Activated CD4-positive, alpha-beta T cell treated with anti-CD3 and anti-CD28 coated beads, Interleukin-2, amount 10 ng/mL, durations not matched to agents 7 days and 5 days (primary cell): ENCODE data around the gene MAD2L1. TPM values are rescaled to one million over a fixed set of nuclear protein-coding genes. Genes with fewer than 3 reads are reported as not detected.
"Not testable (repeated sequence)": the region's sequence is repeated elsewhere in the genome, so short reads cannot be mapped to it uniquely, and the experiment has no call there.

ENCODE experiments used
- CTCF ChIA-PET: fragments of 350-600 bp; sonication (Branson Sonifier 250); formaldehyde crosslinking; loops from one replicate; lab custom pipeline; 2021; ENCODE audit warnings: antibody characterized with exemption; lab: Charles Lee
- POLR2A ChIA-PET: fragments of 350-600 bp; sonication (Branson Sonifier 250); formaldehyde crosslinking; loops from one replicate; lab custom pipeline; 2021; ENCODE audit warnings: antibody characterized with exemption; lab: Charles Lee
- DNase-seq: peaks from one replicate; pipeline ENCODE4 v3.0.0-alpha.2; 2020
- H3K27ac Mint-ChIP-seq: one replicate; pipeline ENCODE4 v1.8.0; 2021; ENCODE audit warnings: mild to moderate bottlenecking, moderate library complexity, mixed read lengths
- H3K27me3 Mint-ChIP-seq: one replicate; pipeline ENCODE4 v1.8.0; 2021; ENCODE audit warnings: mixed read lengths
- H3K36me3 Mint-ChIP-seq: one replicate; pipeline ENCODE4 v1.8.0; 2021; ENCODE audit warnings: low read depth, mixed read lengths
- H3K4me1 Mint-ChIP-seq: one replicate; pipeline ENCODE4 v1.8.0; 2021; ENCODE audit warnings: mixed read lengths
- H3K4me3 Mint-ChIP-seq: one replicate; pipeline ENCODE4 v1.8.0; 2021; ENCODE audit warnings: mild to moderate bottlenecking, moderate library complexity, mixed read lengths
- H3K9me3 Mint-ChIP-seq: one replicate; pipeline ENCODE4 v1.8.0; 2021; ENCODE audit warnings: mixed read lengths
- total RNA-seq, 2 experiments: library from RNA; stranded (reverse); gene quantifications; one replicate each; pipeline ENCODE4 v1.2.3, GENCODE V29; 2021

Gene MAD2L1
- 10 to 100 TPM; 51.9 to 60.5 TPM for total RNA-seq

DNA sequence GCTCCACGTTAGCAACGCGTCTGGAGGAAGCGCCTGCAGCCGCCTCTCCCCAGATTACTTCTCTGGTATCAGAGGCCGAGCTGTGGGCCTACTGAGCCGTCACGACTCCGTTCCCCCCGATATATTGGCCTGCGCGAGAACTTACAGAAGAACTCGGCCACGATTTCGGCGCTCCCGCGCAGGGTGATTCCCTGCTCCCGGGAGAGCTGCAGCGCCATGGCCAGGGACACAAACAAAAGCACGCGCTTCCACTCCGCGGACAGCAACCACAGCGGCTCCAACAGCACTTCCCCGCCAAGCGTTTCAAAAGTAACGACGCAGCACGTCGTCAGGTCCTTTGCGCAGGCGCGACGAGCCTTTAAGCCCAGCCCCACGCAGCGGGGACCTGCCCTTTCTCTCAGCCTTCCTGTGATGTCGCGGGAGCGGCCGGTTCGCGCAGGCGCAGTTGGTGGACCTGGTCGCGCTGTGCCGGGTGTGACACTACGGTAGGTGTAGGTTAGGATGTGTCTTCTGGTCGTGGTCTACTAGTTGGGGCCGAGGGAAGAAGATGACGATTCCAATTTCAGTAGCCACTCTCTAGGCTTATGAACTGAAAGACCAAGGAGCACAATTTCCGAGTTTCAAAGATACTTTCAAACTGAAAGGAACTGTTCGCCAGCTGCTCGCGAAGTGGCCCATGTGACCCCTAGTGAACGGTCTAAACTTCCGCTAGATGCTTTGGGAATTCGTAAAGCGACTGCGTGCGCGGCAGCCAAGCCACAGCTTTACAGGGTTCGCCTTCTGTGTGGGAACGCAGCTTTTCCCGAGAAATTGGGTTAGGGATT is at the start of gene MAD2L1:
TSS of gene MAD2L1 (minus strand) at position 332 of the 824 bp plus-strand sequence. CDS start at position 218, 114 bp downstream.
- peak; percentile 99 for DNase-seq
- H3K9me3 Mint-ChIP-seq: no peaks in the 10 kb centered on the region
- H3K27ac Mint-ChIP-seq: peak within 1 kb of the TSS; percentile 99
- CTCF ChIA-PET: interaction anchor here (0.6 kb wide), 1 partner anchor 24 kb away, joined by 4 read pairs; no protein-coding TSS in a partner anchor
- H3K36me3 Mint-ChIP-seq: peaks cover 38% of the 10 kb centered on the region
- H3K4me3 Mint-ChIP-seq: peak within 1 kb of the TSS; percentile 96
- no peaks in the 10 kb centered on the region for H3K27me3 Mint-ChIP-seq
- POLR2A ChIA-PET: interaction anchor here (0.6 to 0.8 kb wide), 2 partner anchors 438 to 1756 kb away, joined by 3 to 4 read pairs; partner anchors contain the start of gene PDE5A
- H3K4me1 Mint-ChIP-seq: peaks cover 64% of the 10 kb centered on the region

DNA sequence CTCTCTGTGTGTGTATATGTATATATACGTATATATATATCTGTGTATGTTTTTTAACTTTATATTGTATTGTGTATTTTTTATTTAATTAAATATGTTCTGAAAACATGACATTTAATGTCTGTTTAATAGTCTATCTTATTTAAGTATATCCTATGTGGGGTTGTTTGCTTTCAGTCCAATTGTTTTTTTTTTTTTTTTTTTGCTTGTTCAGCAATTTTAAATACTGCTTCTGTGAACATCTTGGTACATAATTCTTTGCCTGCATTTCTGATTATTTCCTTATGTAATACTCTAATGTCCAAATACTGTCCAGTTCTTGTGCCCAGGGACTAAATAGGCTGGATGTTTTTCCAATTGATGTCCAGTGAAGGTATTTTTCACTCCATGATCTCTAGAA is 45.1 kb upstream of the MAD2L1 start:
- H3K9me3 Mint-ChIP-seq: no peaks in the 10 kb centered on the region
- H3K36me3 Mint-ChIP-seq: no peaks in the 10 kb centered on the region
- no peaks in the 10 kb centered on the region for H3K27me3 Mint-ChIP-seq
- DNase-seq: no peak
- no peaks in the 10 kb centered on the region for H3K4me1 Mint-ChIP-seq
- no peak overlapping the region for H3K27ac Mint-ChIP-seq
- POLR2A ChIA-PET: no interaction called here
- no peak overlapping the region for H3K4me3 Mint-ChIP-seq
- CTCF ChIA-PET: no interaction called here

DNA sequence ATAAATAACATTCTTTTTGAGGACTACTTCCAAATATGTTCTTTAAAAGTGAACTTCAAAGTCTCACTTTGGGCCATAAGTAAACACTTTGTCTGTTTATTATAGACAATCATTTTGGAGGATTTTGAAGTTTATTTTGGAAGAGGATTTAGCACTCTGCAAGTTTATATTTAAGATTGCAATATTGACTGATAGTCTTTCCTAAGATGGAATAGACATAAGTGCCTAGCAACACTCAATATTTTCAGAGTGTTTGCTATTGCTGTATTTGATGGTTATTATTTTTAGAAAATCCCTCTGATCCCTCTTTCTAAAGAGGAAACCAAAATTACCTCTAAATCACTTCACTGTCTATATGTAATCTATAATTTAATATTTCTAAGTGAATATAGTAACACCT is 42.8 kb upstream of the MAD2L1 start:
- ChIA-PET CTCF (no interaction called here), POLR2A (no interaction called here)
- no peaks in the 10 kb centered on the region for H3K27me3 Mint-ChIP-seq
- no peaks in the 10 kb centered on the region for H3K4me1 Mint-ChIP-seq
- H3K4me3 Mint-ChIP-seq: no peak overlapping the region
- no peaks in the 10 kb centered on the region for H3K9me3 Mint-ChIP-seq
- no peak for DNase-seq
- H3K36me3 Mint-ChIP-seq: no peaks in the 10 kb centered on the region
- H3K27ac Mint-ChIP-seq: no peak overlapping the region

DNA sequence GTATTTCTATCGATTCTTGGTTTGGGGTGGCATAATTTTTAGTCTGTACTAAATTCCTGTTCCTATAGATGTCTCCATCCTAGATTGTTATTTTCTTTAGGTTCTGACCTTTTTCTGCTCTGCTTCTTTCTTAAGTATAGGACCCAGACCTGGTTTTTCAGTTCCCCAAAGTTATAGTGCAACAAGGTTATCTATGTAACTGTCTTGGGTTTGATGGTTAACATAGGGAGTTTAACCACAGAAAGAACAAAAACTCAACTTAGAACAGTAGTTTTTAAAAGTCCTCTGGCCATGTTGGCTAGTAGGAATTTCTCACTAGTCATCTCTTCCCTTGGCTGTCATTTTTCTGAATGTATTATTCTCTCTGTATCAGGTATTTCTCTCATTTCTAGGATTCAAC is 38.8 kb upstream of the MAD2L1 start:
- Mint-ChIP-seq H3K9me3 (no peaks in the 10 kb centered on the region), H3K27me3 (peaks cover 2% of the 10 kb centered on the region), H3K36me3 (no peaks in the 10 kb centered on the region), H3K4me3 (no peak overlapping the region), H3K4me1 (no peaks in the 10 kb centered on the region), H3K27ac (no peak overlapping the region)
- POLR2A ChIA-PET: no interaction called here
- CTCF ChIA-PET: no interaction called here
- no peak for DNase-seq

DNA sequence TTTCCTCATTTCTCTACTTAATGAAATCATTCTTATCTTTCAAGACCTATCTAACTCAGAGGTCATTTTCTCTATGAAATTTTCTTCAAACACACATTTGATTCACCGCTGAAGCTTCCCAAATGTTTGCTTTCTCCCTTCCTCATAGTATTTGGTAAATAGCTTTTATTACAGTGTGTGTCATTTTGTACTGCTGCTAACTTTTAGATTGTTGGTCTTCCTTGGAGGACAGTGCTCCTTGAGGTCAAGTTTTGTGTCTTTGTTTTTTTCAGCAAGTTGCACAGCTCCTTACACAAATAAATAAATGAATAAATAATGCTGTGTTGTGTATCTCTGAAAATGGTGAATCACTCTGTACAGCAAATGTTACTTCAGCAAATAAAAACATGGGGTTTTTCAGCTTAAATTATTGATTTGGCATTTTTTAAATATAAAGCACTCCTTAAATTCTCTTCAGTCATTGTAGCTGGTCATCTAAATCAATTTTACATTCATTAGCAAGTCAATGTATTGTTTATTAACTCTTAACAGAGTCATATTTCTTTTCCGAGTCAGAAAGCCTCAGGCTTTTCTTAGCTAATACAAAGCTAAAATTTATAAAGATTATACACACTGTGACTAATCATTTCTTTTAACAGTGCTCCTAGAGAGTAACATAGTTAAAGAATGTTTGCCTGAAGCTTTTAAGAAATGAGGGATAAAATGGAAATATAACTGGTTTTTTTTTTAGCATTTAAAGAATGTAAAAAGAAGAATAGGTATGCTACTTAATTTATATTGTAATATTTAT is 30.1 kb upstream of the MAD2L1 start:
- H3K27me3 Mint-ChIP-seq: peaks cover 2% of the 10 kb centered on the region
- POLR2A ChIA-PET: no interaction called here
- no peak overlapping the region for H3K27ac Mint-ChIP-seq
- H3K36me3 Mint-ChIP-seq: no peaks in the 10 kb centered on the region
- no peaks in the 10 kb centered on the region for H3K9me3 Mint-ChIP-seq
- CTCF ChIA-PET: interaction anchor here (0.5 kb wide), 1 partner anchor 1036 kb away, joined by 3 read pairs; no protein-coding TSS in a partner anchor
- DNase-seq: no peak
- peaks cover 4% of the 10 kb centered on the region for H3K4me1 Mint-ChIP-seq
- no peak overlapping the region for H3K4me3 Mint-ChIP-seq

DNA sequence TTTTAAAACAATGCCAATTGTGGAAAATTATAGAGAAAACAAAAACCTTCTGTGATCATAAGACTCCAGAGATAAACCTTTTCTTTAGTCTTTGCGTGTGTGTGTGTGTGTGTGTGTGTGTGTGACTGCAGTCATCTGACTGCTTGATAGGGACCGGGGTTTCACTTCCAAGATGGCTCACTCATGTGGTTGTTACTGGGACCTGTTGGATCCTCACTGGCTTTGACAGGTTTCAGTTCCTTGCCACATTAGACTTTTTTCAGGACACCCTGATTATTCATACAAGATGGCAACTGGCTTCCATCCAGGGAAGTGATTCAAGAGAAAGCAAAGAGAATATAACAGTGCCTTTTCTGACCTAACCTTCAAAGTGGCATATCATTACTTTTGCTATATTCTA is 21.9 kb upstream of the MAD2L1 start:
- no peak overlapping the region for H3K4me3 Mint-ChIP-seq
- peaks cover 11% of the 10 kb centered on the region for H3K4me1 Mint-ChIP-seq
- peaks cover 3% of the 10 kb centered on the region for H3K9me3 Mint-ChIP-seq
- POLR2A ChIA-PET: no interaction called here
- no peak overlapping the region for H3K27ac Mint-ChIP-seq
- H3K27me3 Mint-ChIP-seq: peaks cover 9% of the 10 kb centered on the region
- no peak for DNase-seq
- H3K36me3 Mint-ChIP-seq: no peaks in the 10 kb centered on the region
- CTCF ChIA-PET: no interaction called here

DNA sequence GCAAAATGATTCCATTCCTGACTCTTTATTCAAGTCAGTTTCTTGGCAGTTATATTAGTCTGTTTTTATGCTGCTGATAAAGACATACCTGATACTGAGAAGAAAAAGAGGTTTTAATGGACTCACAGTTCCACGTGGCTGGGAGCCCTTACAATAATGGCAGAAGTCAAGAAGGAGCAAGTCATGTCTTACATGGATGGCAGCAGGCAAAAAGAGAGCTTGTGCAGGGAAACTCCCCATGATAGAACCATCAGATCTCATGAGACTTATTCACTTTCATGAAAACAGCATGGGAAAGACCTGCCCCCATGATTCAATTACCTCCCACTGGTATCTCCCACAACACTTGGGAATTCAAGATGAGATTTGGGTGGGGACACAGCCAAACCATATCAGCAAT is 21.4 kb upstream of the MAD2L1 start:
- POLR2A ChIA-PET, H3K4me3 Mint-ChIP-seq, H3K27ac Mint-ChIP-seq, DNase-seq, H3K9me3 Mint-ChIP-seq, CTCF ChIA-PET, H3K36me3 Mint-ChIP-seq, H3K27me3 Mint-ChIP-seq: not testable (repeated sequence)
- H3K4me1 Mint-ChIP-seq: peaks cover 11% of the 10 kb centered on the region

DNA sequence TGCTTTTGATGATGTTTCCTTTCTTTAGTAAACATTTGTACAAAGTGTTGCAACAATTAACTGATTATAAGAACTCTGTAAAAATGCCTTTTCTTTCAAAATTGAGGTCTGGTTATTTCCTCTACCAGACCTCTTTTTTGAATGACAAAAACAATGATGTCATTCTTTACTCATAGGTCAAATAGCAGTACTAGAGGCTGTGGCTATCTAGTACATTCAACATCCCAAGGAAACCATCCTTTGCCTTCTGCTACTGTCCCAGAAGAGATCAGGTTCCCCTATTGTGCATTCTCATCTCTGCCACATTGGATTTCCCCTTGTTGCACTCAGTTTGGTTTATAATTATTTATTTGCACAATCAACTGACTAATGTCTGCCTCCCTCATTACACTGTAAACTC is 19.1 kb upstream of the MAD2L1 start:
- Mint-ChIP-seq H3K27me3 (peaks cover 13% of the 10 kb centered on the region), H3K4me1 (no peaks in the 10 kb centered on the region), H3K36me3 (no peaks in the 10 kb centered on the region), H3K9me3 (peaks cover 3% of the 10 kb centered on the region), H3K27ac (no peak overlapping the region), H3K4me3 (no peak overlapping the region)
- POLR2A ChIA-PET: no interaction called here
- DNase-seq: no peak
- CTCF ChIA-PET: no interaction called here

DNA sequence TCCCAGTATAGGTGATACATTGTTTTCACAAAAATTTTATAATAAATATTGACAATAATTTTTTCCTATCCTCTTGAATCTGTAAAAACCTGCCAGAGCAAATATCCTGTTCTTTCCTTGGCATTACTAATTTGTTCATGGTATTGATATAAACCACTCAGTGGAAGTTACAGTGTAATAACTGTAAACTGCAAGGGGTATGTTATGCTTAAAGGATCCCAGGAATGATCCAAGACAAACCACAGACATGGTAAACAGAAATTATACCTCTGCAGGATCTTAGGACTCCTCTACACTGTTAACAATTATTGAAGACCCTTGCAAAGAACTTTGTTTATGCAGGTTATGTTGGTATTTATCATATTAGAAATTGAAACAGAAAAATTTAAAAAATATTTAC is 17.7 kb upstream of the MAD2L1 start:
- Mint-ChIP-seq H3K27ac (no peak overlapping the region), H3K27me3 (peaks cover 13% of the 10 kb centered on the region), H3K36me3 (no peaks in the 10 kb centered on the region), H3K4me1 (no peaks in the 10 kb centered on the region), H3K4me3 (no peak overlapping the region), H3K9me3 (peaks cover 3% of the 10 kb centered on the region)
- ChIA-PET POLR2A (no interaction called here), CTCF (no interaction called here)
- no peak for DNase-seq

DNA sequence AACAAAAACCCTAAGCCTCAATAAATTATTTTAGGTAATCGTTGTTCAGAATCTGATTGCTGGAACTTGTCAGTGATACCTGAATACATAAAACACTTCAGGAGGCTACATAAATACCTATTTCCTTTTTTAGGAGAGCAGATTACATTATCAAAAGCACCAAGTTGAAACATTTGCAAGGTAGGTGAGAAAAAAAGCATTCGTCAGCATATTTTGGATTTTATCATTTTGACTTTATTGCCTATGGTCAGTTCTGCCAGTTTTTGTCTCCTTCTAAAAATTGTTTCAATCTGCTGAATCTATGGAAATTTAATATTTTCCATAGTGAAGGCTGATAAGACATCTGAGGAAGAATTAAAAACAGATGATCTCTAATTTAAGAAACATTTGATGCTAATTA is 16.5 kb upstream of the MAD2L1 start:
- ChIA-PET CTCF (interaction anchor here (0.6 kb wide), 2 partner anchors 492 to 898 kb away, joined by 3 to 4 read pairs; no protein-coding TSS in a partner anchor), POLR2A (no interaction called here)
- Mint-ChIP-seq H3K4me3 (no peak overlapping the region), H3K4me1 (no peaks in the 10 kb centered on the region), H3K9me3 (peaks cover 3% of the 10 kb centered on the region), H3K27me3 (peaks cover 6% of the 10 kb centered on the region), H3K36me3 (no peaks in the 10 kb centered on the region), H3K27ac (no peak overlapping the region)
- no peak for DNase-seq

DNA sequence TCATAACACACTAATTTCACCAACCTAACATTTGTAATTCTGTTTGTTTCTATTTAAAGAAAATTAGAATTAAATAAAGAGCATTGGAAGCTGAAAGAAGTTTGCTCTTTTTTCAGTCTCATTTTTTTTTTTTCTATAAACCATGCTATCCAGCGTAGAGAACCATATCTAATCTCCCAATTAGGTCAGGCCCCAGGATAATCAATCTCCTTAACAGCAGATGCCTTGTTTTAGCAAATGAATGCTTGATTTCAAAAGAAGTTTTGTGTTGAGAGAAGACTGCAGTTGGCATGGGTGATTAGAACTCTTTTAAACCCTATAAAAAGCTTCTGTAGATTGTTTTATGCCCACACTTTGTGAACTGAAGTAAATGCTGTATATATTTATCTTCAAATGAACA is 15.6 kb upstream of the MAD2L1 start:
- DNase-seq: no peak
- H3K4me3 Mint-ChIP-seq: no peak overlapping the region
- POLR2A ChIA-PET: no interaction called here
- no peaks in the 10 kb centered on the region for H3K4me1 Mint-ChIP-seq
- H3K27me3 Mint-ChIP-seq: peaks cover 6% of the 10 kb centered on the region
- CTCF ChIA-PET: no interaction called here
- no peak overlapping the region for H3K27ac Mint-ChIP-seq
- no peaks in the 10 kb centered on the region for H3K36me3 Mint-ChIP-seq
- no peaks in the 10 kb centered on the region for H3K9me3 Mint-ChIP-seq

DNA sequence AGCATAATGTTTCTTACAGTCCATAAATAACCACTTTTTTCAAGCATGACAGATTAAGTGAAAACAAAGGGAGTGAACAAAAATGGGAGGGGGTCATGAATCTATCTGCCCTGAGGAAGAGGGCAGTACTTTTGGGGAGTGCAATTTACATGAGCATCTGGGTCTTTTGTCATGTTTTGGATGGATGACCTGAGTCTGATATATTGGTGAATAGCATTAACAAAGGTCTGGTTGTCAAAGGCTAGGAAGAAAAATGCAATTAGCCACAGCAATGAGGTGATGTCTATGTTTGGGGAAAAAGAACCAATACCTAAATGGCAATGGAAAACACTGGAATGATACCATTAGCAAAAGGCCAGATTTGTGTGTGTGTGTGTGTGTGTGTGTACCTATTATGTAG is 15.1 kb upstream of the MAD2L1 start:
- Mint-ChIP-seq H3K4me3 (no peak overlapping the region), H3K4me1 (no peaks in the 10 kb centered on the region), H3K27ac (no peak overlapping the region), H3K36me3 (no peaks in the 10 kb centered on the region), H3K27me3 (peaks cover 6% of the 10 kb centered on the region), H3K9me3 (no peaks in the 10 kb centered on the region)
- POLR2A ChIA-PET: no interaction called here
- DNase-seq: no peak
- CTCF ChIA-PET: no interaction called here

DNA sequence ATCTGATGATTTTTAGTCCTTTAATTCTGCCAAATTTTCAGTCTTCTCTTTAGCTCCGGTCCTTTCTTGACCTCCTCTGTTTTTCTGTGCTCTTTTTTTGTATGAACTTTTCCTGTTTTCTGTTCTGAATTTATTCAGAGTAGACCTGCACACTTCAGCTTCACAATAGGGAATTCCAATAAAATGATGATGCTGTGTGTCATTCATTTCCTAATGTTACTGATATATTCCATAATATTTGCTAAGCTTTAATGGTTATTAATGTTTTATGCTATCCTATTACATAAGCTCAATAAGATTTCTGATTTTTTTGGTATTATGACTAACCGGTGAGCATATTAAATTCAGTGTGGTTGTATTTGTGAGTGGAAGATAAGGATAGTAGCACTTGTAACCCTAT is 13.9 kb upstream of the MAD2L1 start:
- H3K27ac Mint-ChIP-seq: no peak overlapping the region

More for the DNA sequence above, 13.9 kb upstream of the MAD2L1 start:
- Mint-ChIP-seq H3K27me3 (peaks cover 4% of the 10 kb centered on the region), H3K4me1 (no peaks in the 10 kb centered on the region), H3K9me3 (no peaks in the 10 kb centered on the region), H3K36me3 (no peaks in the 10 kb centered on the region), H3K4me3 (no peak overlapping the region)
- ChIA-PET CTCF (no interaction called here), POLR2A (no interaction called here)
- no peak for DNase-seq
